IPS-NIHi7 (cell line): Measurements from ENCODE around the gene CNTNAP4.

Experiments used
- DNase-seq: peaks from one replicate; pipeline ENCODE4 v3.0.0; 2012; ENCODE audit warnings: mixed read lengths; ENCODE audit errors: extremely low spot score

Gene CNTNAP4

DNA sequence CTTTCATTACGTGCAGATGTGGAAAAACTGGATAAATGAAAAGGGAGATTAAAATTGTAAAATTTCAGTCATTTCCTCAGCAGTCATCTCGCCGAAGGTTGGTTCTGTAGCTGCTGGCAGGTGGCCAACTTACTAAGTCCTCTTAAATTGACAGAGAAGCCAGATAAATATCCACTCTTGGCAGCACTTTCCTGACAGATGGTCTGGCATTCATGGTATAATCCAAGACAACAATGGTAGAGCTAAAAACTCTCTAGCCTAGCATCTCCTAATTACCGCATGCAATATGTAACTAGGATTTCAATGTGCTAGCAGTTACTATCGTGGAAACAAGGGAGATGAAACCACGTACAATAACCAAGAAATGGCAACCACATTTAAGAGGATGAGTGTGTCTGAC lies 306.3 kb downstream of the CNTNAP4 start:
- no peak for DNase-seq

GRCh38 chr16:76583945-76584344 lies 306.7 kb downstream of the CNTNAP4 start:
- DNase-seq = no peak

DNA sequence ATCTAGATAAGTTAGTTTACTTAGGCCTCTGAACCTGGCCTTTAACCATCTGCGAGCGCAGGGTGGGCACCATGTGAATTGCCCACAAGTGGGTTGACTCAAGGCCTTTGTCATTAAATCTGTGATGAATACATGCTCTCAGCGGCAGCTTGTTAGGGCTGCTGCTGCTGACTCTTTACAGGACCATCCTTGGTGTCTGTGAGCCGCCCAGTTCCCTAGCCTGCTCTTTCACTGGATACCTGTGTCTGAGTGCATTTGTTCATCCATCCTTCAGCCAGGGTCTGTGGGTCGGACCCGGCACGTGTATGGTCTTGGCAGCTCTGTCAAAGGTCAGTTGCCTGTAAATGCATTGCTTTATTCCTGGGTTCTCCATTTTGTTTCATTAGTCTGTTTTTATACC lies 321.3 kb downstream of the CNTNAP4 start:
- DNase-seq = no peak

DNA sequence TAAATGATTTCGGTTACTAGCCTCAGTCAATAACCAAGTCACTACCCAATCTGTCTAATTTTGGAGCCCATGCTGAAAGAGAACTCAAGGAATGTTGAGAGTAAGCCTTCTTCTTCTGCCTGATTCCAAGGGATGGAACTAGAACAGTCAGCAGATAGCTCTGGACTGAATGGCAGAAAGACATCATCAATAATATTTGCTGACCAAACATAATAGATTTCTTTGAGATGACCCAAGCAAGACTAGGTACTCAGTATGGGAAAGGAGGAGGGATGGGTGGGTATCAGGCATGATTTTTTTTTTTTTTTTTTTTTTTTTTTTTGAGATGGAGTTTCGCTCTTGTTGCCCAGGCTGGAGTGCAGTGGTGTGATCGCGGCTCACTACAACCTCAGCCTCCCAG lies 330.1 kb downstream of the CNTNAP4 start:
- no peak for DNase-seq
